HG03457 (cell line): Measurements from ENCODE around the gene ANO5.

Experiments
- ATAC-seq: cut with Tn5 transposase; IDR thresholded peaks from one replicate; pipeline ENCODE4 v1.9.1; 2021; ENCODE audit warnings: moderate number of reproducible peaks; ENCODE audit not compliant: unreplicated experiment

ANO5 gene

GRCh38 chr11:22317656-22318055, 124.8 kb downstream of the ANO5 start:
- ATAC-seq, result no peak

GRCh38 chr11:22331771-22332170, 138.9 kb downstream of the ANO5 start:
- ATAC-seq, result no peak
